ENCODE data around the gene NUDT3.
"Not testable (repeated sequence)": the region's sequence is repeated elsewhere in the genome, so short reads cannot be mapped to it uniquely, and the experiment has no call there.

The NUDT3 gene

DNA sequence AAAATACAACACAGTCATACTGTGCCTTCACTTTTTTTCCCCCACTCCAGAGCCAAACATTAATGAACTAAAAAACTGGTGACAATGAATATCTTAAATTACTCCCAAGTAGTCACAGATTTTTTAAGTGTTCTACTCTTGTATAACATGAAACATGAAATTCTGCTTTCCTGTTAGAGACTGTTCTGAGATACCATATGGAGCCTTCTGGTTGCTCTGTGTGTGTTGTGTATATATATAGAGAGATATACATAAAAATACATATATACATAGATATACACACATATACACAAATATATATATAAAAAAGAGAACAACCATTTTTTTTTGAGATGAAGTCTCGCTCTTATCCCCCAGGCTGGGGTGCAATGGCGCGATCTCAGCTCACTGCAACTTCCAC lies 63.5 kb downstream of the NUDT3 start:
- no peak overlapping the region for H3K4me3 Mint-ChIP-seq
- no peaks in the 10 kb centered on the region for H3K27me3 Mint-ChIP-seq (ENCODE audit: low read depth, poor library complexity)
- TF ChIP-seq, protein P1, sequence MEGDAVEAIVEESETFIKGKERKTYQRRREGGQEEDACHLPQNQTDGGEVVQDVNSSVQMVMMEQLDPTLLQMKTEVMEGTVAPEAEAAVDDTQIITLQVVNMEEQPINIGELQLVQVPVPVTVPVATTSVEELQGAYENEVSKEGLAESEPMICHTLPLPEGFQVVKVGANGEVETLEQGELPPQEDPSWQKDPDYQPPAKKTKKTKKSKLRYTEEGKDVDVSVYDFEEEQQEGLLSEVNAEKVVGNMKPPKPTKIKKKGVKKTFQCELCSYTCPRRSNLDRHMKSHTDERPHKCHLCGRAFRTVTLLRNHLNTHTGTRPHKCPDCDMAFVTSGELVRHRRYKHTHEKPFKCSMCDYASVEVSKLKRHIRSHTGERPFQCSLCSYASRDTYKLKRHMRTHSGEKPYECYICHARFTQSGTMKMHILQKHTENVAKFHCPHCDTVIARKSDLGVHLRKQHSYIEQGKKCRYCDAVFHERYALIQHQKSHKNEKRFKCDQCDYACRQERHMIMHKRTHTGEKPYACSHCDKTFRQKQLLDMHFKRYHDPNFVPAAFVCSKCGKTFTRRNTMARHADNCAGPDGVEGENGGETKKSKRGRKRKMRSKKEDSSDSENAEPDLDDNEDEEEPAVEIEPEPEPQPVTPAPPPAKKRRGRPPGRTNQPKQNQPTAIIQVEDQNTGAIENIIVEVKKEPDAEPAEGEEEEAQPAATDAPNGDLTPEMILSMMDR (IDR thresholded peaks at IDR 0.05) = no peak
- no peak for DNase-seq
- H3K9me3 Mint-ChIP-seq = no peaks in the 10 kb centered on the region
- H3K4me1 Mint-ChIP-seq = peaks cover 39% of the 10 kb centered on the region
- H3K27ac Mint-ChIP-seq = no peak overlapping the region
- H3K36me3 Mint-ChIP-seq (ENCODE audit: low read depth) = peaks cover 34% of the 10 kb centered on the region

DNA sequence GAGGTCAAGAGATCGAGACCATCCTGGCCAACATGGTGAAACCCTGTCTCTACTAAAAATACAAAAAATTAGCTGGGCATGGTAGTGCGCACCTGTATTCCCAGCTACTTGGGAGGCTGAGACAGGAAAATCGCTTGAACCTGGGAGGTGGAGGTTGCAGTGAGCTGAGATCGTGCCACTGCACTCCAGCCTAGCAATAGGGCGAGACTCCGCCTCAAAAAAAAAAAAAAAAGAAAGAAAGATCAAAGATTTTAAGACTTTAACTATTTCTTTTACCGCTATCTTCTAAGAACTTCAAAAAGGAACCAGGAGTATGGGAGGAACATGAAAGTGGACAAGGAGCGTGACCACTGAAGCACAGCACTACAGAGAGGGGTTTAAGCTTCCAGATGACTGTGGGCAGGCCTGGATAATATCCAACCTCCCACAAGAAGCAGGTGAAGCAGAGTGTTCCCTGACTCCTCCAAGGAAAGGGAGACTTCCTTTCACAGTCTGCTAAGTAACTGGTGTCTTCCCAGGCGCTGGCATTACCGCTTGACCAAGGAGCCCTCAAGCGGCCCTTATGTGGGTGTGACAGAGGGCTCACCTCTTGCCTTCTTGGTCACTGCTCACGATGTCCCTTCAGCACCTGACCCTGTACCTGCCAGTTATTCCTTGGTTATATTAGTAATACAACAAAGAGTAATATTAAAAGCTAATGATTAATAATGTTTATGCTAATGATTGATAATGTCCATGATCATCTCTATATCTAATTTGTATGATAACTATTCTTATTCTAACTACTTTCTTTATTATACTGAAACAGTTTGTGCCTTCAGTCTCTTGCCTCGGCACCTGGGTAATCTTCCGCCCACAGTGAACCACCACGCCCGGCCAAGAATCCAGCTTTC lies 64.9 kb downstream of the NUDT3 start:
- DNase-seq; H3K9me3 Mint-ChIP-seq; H3K4me3 Mint-ChIP-seq; H3K27me3 Mint-ChIP-seq (ENCODE audit: low read depth, poor library complexity): not testable (repeated sequence)
- H3K4me1 Mint-ChIP-seq = peaks cover 34% of the 10 kb centered on the region
- H3K36me3 Mint-ChIP-seq (ENCODE audit: low read depth) = peaks cover 34% of the 10 kb centered on the region
- H3K27ac Mint-ChIP-seq = peak overlapping the region; percentile 5

DNA sequence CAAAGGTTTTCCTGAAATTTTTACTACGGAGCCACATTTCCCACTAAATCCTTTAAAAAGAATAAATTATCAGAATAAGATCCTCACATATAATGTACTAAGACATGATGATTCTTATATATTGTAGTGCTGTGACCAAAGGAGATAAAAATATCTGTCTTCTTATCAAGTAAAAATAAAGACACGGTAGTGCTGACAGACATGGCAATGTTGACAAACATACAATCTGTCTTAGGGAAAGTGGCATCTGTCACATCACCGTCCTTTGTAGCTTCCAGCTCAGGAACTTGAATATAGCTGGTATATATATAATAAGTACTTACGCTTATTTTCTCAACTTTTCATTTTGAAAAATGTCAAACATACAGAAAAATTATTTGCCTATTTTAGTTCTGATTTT lies 66.8 kb downstream of the NUDT3 start:
- Mint-ChIP-seq H3K27me3 (ENCODE audit: low read depth, poor library complexity) (peaks cover 4% of the 10 kb centered on the region), H3K4me1 (peaks cover 40% of the 10 kb centered on the region), H3K4me3 (no peak overlapping the region), H3K9me3 (no peaks in the 10 kb centered on the region), H3K27ac (peak overlapping the region; percentile 93), H3K36me3 (ENCODE audit: low read depth) (peaks cover 37% of the 10 kb centered on the region)
- TF ChIP-seq, protein P1 (IDR thresholded peaks at IDR 0.05) = no peak
- no peak for DNase-seq

DNA sequence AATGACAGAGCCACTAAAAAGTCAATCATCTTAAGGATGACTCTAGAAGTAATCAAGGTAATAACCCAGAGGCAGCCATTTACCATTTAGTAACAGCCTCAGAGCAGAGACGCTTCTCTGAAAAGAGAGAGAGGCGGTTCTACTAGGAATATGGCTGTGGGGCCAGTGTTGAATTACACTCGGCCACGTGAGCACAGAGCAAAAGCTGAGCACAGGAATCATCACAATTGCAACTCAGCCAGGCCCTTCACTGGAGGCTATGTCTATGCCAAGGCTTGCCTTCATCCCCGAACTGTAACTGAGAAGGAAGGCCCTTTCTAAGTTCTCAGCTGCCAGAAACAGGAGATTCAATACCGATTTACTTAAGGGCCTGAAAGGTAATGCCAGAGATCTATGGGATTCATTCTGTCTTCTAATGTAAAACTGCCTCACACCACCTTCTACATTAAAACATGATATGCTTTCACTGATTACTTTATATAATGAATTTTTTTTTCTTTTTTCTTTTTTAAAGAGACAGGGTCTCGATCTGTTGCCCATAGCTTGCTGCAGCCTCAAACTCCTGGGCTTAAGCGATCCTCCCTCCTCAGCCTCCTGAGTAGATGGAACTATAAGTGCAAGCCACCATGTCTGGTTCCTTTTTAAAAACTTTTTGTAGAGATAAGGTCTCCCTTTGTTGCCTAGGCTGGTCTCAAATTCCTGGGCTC lies 67.6 kb downstream of the NUDT3 start:
- TF ChIP-seq, protein P1 (IDR thresholded peaks at IDR 0.05) = no peak
- Mint-ChIP-seq H3K9me3 (no peaks in the 10 kb centered on the region), H3K4me3 (no peak overlapping the region), H3K27me3 (ENCODE audit: low read depth, poor library complexity) (peaks cover 4% of the 10 kb centered on the region), H3K27ac (peak overlapping the region; percentile 93), H3K4me1 (peaks cover 42% of the 10 kb centered on the region), H3K36me3 (ENCODE audit: low read depth) (peaks cover 32% of the 10 kb centered on the region)
- peak; percentile 26 for DNase-seq

DNA sequence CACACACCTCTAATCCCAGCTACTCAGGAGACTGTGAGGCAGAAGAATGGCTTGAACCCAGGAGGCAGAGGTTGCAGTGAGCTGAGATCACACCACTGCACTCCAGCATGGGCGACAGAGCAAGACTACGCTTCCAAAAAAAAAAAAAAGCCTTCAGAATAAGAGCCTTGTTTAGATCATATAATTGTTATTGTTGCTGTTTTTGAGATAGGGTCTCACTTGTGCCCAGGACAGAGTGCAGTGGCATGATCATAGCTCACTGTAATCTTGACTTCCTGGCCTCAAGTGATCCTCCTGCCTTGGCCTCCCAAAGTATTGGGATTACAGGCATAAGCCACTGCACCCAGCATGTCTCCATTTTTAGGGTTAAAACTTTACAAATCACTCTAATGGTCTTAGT lies 68.2 kb downstream of the NUDT3 start:
- not testable (repeated sequence) for H3K9me3 Mint-ChIP-seq; H3K27me3 Mint-ChIP-seq (ENCODE audit: low read depth, poor library complexity); H3K4me3 Mint-ChIP-seq; DNase-seq
- H3K36me3 Mint-ChIP-seq (ENCODE audit: low read depth) = peaks cover 31% of the 10 kb centered on the region
- H3K4me1 Mint-ChIP-seq = peaks cover 49% of the 10 kb centered on the region
- peak overlapping the region; percentile 61 for H3K27ac Mint-ChIP-seq

DNA sequence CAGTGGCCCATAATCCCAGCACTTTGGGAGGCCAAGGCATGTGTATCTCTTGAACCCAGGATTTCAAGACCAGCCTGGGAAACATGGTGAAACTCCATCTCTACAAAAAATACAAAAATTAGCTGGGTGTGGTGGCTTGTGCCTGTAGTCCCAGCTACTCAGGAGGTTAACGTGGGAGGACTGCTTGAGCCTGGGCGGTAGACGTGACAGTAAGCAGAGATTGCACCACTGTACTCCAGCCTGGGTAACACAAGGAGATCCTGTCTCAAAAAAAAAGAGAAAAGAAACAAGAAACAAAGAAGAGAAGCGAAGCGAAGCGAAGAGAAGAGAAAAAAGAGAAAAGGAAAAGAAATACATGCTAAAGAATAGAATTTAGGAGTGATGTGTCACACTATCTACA lies 69.2 kb downstream of the NUDT3 start:
- no peaks in the 10 kb centered on the region for H3K9me3 Mint-ChIP-seq
- H3K4me1 Mint-ChIP-seq = peaks cover 51% of the 10 kb centered on the region
- H3K4me3 Mint-ChIP-seq = no peak overlapping the region
- H3K27me3 Mint-ChIP-seq (ENCODE audit: low read depth, poor library complexity) = peaks cover 4% of the 10 kb centered on the region
- peaks cover 31% of the 10 kb centered on the region for H3K36me3 Mint-ChIP-seq (ENCODE audit: low read depth)
- H3K27ac Mint-ChIP-seq = no peak overlapping the region
- TF ChIP-seq, protein P1 (IDR thresholded peaks at IDR 0.05) = no peak
- no peak for DNase-seq
